HEK293T (cell line): ENCODE data around the gene HMGXB3.

Experiments used
- CTCF ChIA-PET: fragments of 350-600 bp; formaldehyde crosslinking; extraction: SDS; loops from one replicate; lab custom pipeline; 2021; ENCODE audit warnings: antibody characterized with exemption, inconsistent platforms; lab: Yijun Ruan, JAX
- POLR2A ChIA-PET: fragments of 350-600 bp; formaldehyde crosslinking; extraction: SDS; loops from one replicate; lab custom pipeline; 2020; ENCODE audit warnings: antibody characterized with exemption, inconsistent platforms; lab: Yijun Ruan, JAX
- DNase-seq: peaks from one replicate; pipeline ENCODE4 v3.0.0; 2012; ENCODE audit warnings: mixed read lengths; ENCODE audit errors: extremely low spot score
- ARNT ChIP-seq: fragments of 450-650 bp; IDR thresholded peaks from 2 replicates; pipeline ENCODE4 v1.6.1; 2017; ENCODE audit warnings: mild to moderate bottlenecking
- BHLHE40 ChIP-seq: fragments of 450-650 bp; IDR thresholded peaks from 2 replicates; pipeline ENCODE4 v1.6.1; 2016; ENCODE audit warnings: mild to moderate bottlenecking, moderate library complexity, borderline replicate concordance
- CTBP1 ChIP-seq: fragments of 450-650 bp; IDR thresholded peaks from 2 replicates; pipeline ENCODE4 v1.6.1; 2016; ENCODE audit warnings: borderline replicate concordance
- ELF4 ChIP-seq: fragments of 450-650 bp; IDR thresholded peaks from 2 replicates; pipeline ENCODE4 v1.6.1; 2017; ENCODE audit warnings: antibody characterized with exemption
- FOXA1 ChIP-seq: fragments of 450-650 bp; IDR thresholded peaks from 2 replicates; pipeline ENCODE4 v1.6.1; 2016; ENCODE audit warnings: mild to moderate bottlenecking
- FOXK2 ChIP-seq: fragments of 450-650 bp; IDR thresholded peaks from 2 replicates; pipeline ENCODE4 v1.6.1; 2016; ENCODE audit warnings: mild to moderate bottlenecking
- FOXM1 ChIP-seq: fragments of 450-650 bp; IDR thresholded peaks from 2 replicates; pipeline ENCODE4 v1.6.1; 2017; ENCODE audit warnings: mild to moderate bottlenecking, borderline replicate concordance
- HDGF ChIP-seq: fragments of 450-650 bp; IDR thresholded peaks from 2 replicates; pipeline ENCODE4 v1.6.1; 2017; ENCODE audit warnings: antibody characterized with exemption, borderline replicate concordance
- L3MBTL2 ChIP-seq: fragments of 450-650 bp; conservative IDR thresholded peaks from 2 replicates; pipeline ENCODE4 v1.6.1; 2016; ENCODE audit warnings: mild to moderate bottlenecking
- LEF1 ChIP-seq: fragments of 450-650 bp; IDR thresholded peaks from 2 replicates; pipeline ENCODE4 v1.6.1; 2017; ENCODE audit warnings: mild to moderate bottlenecking, borderline replicate concordance
- NFRKB ChIP-seq: fragments of 450-650 bp; IDR thresholded peaks from 2 replicates; pipeline ENCODE4 v1.6.1; 2016; ENCODE audit warnings: mild to moderate bottlenecking, moderate library complexity
- SP1 ChIP-seq: fragments of 450-650 bp; IDR thresholded peaks from 2 replicates; pipeline ENCODE4 v1.6.1; 2017
- SUZ12 ChIP-seq: fragments of 450-650 bp; IDR thresholded peaks from 2 replicates; pipeline ENCODE4 v1.6.1; 2016; ENCODE audit warnings: mild to moderate bottlenecking
- TARDBP ChIP-seq: fragments of 450-650 bp; IDR thresholded peaks from 2 replicates; pipeline ENCODE4 v1.6.1; 2016
- ZNF384 ChIP-seq: fragments of 450-650 bp; IDR thresholded peaks from 2 replicates; pipeline ENCODE4 v1.6.1; 2016
- TF ChIP-seq, protein P1 (sequence below): fragments of 450-650 bp; IDR thresholded peaks from 2 replicates; pipeline ENCODE4 v1.6.1; 2016

HMGXB3 gene

DNA sequence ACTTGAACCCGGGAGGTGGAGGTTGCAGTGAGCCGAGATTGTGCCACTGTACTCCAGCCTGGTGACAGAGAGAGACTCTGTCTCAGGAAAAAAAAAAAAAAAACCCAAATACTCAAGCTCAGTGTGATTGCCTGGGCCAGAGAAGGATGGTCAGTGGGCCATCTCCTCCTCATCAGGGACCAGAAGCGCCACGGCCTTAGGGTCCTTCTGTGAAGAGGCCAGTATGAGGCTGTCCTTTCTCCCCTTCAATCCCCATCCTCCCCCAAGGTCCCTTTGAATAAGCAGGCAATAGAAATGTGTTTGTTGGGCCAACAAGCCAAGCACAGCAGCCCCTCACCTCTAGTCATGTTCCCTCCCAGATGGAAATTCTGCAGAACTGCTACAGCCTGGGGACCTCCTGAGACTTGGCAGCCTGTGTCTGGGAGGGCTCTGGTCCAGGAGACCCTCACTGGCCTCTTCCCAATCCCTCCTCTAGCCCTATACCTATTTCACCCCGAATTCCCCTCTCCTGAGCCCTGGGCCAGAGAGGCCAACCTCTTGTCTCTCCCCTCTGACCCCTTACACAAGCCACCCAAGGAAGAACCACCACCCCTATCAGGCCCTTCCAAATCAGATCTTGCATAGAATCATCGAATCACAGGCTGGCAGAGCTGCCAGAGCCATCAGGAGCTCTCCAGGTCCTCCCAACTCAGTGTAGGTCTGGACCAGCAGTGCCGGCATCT lies 84.8 kb downstream of the HMGXB3 start:
- DNase-seq, result no peak
- ChIA-PET CTCF (no interaction called here), POLR2A (no interaction called here)
- TF ChIP-seq SP1, result no peak

DNA sequence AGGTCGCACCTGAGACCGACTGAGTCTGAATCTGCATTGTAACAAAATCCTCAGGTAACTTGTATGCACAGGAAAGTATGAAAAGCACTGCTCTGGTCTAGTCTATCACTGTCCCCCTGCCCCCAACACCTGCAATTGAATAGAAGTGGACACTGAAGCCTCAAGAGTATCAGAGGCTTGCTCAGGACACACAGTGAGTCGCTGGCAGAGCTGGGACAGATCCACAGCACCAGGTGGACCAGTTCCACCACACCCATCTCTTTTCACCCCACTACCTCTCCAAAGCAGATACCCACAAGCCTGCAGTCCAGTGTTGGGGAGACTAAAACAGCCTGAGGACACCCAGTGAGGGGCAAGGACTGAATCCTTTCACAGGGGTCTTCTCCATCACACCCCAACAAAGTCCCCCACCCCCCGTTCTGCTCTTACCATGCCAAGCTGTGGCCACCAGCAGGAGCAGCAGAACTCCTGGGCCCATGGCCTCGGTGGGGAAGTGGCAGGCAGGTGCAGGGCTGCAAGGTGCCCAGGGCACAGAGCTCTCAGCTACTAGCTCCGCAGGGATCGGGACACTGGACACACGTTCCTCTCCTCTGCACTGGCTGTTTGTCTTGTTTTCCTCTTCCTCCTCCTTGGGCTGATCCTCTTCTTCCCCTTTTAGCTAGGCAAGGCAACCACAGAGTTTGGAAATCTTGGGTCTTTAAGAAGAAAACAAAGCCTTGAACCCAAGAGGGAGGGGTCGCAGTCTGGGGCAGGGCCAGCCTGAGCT lies 85.6 kb downstream of the HMGXB3 start, which contains the start of gene CSF1R:
TSS of gene CSF1R (minus strand) at position 605 of the 766 bp plus-strand sequence. CDS start at position 478, 127 bp downstream.
- CTCF ChIA-PET, result interaction anchor here (0.7 kb wide), 1 partner anchor 89 kb away, joined by 5 read pairs; no protein-coding TSS in a partner anchor
- POLR2A ChIA-PET, result no interaction called here
- TF ChIP-seq HDGF, result no peak
- no peak for TF ChIP-seq FOXK2
- no peak for TF ChIP-seq SUZ12
- DNase-seq, result no peak

DNA sequence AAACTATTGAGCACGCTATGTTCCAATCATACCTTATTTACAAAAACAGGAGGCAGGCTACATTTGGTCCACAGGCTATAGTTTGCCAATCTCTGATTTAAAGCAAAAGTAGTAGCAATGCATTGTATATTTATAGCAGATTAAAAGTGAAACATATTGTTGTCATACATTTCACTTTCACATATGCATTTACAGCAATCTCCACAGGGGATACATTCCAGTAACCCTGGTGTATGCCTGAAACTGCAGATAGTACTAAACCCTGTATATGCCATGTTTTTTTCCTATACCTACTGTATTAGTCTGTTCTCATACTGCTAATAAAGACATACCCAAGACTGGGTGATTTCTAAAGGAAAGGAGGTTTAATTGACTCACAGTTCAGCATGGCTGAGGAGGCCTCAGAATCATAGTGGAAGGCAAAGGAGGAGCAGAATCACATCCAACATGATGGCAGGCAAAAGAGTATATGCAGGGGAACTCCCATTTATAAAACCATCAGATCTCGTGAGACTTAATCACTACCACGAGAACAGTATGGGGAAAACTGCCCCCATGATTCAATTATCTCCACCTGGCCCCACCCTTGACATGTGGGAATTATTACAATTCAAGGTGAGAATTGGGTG lies 91.7 kb downstream of the HMGXB3 start:
- ChIA-PET POLR2A (no interaction called here), CTCF (no interaction called here)
- TF ChIP-seq NFRKB (no peak), BHLHE40 (no peak)

DNA sequence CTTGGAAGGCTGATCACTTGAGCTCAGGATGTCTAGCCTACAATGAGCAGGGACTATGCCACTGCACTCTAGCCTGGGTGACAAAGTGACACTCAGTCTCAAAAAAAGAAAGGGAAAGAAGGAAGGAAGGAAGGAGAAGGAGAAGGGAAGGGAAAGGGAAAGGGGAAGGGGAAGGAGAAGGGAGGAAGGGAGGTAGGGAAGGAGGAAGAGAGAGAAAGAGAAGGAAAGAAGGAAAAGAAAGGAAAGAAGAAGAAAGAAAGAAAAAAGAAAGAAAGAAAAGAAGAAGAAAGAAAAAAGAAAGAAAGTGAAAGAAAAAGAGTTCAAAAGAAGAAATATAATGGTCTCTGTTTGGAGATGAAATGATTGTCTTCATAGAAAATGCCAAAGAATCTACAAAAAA lies 96.6 kb downstream of the HMGXB3 start:
- TF ChIP-seq, protein P1, sequence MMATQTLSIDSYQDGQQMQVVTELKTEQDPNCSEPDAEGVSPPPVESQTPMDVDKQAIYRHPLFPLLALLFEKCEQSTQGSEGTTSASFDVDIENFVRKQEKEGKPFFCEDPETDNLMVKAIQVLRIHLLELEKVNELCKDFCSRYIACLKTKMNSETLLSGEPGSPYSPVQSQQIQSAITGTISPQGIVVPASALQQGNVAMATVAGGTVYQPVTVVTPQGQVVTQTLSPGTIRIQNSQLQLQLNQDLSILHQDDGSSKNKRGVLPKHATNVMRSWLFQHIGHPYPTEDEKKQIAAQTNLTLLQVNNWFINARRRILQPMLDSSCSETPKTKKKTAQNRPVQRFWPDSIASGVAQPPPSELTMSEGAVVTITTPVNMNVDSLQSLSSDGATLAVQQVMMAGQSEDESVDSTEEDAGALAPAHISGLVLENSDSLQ, result no peak
- TF ChIP-seq LEF1 (no peak), CTBP1 (no peak), TARDBP (no peak), ELF4 (no peak), SUZ12 (no peak), FOXK2 (no peak), ARNT (no peak), BHLHE40 (no peak), NFRKB (no peak), FOXA1 (no peak), SP1 (no peak), L3MBTL2 (no peak), FOXM1 (no peak), HDGF (no peak), ZNF384 (no peak)
- no peak for DNase-seq
- ChIA-PET CTCF (no interaction called here), POLR2A (no interaction called here)

More for the DNA sequence above, 91.7 kb downstream of the HMGXB3 start:
- DNase-seq, result no peak

DNA sequence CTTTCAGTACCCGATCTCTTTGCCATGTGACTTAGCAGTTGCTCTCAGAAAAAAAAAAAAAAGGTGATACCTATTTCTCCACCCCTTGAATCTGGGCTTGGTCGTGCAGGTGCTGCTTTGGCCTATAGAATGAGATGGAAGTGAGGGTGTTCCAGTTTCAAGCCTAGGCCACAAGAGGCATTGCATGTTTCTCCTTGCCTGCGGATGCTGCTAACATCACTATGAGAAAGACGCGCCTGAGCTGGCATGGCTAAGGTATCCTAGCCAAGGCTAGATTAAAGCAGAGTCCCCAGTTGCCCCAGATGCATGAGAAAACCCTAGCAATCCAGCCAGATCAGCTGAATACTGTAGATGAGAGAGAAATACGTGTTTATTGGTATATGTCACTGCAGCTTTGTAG lies 100.5 kb downstream of the HMGXB3 start:
- POLR2A ChIA-PET, result no interaction called here
- CTCF ChIA-PET, result interaction anchor here (0.6 kb wide), 1 partner anchor 1607 kb away, joined by 3 read pairs; no protein-coding TSS in a partner anchor

More for the DNA sequence above, 100.5 kb downstream of the HMGXB3 start:
- TF ChIP-seq SUZ12, result no peak
- no peak for TF ChIP-seq LEF1
- TF ChIP-seq SP1, result no peak
- no peak for DNase-seq
